Dendritic cell treated with granulocyte-macrophage colony-stimulating factor and Interleukin-4, amounts not matched to agents 40 ng/mL and 50 ng/mL, for 4 days (primary cell): ENCODE results near the gene SPARCL1.

Experiments
- H3K27ac Mint-ChIP-seq: one replicate; pipeline ENCODE4 v1.8.0; 2022; ENCODE audit warnings: mild to moderate bottlenecking, mixed read lengths
- H3K27me3 Mint-ChIP-seq: one replicate; pipeline ENCODE4 v1.8.0; 2022; ENCODE audit warnings: mild to moderate bottlenecking, mixed read lengths
- H3K36me3 Mint-ChIP-seq: one replicate; pipeline ENCODE4 v1.8.0; 2022; ENCODE audit warnings: low read depth, mixed read lengths
- H3K4me1 Mint-ChIP-seq: one replicate; pipeline ENCODE4 v1.8.0; 2022; ENCODE audit warnings: low read depth, mixed read lengths
- H3K4me3 Mint-ChIP-seq: one replicate; pipeline ENCODE4 v1.8.0; 2022; ENCODE audit warnings: mild to moderate bottlenecking, moderate library complexity, mixed read lengths
- H3K9me3 Mint-ChIP-seq: one replicate; pipeline ENCODE4 v1.8.0; 2022; ENCODE audit warnings: mixed read lengths
- intact Hi-C: fragments of 100-400 bp; cut with micrococcal nuclease; formaldehyde crosslinking; loops from one replicate; pipeline ENCODE4 v1.15.0; 2022

SPARCL1 gene

GRCh38 chr4:87551361-87551760, 22.2 kb upstream of the SPARCL1 start:
- no peaks in the 10 kb centered on the region for H3K27me3 Mint-ChIP-seq
- intact Hi-C loops: no loop called here
- H3K4me1 Mint-ChIP-seq: peaks cover 5% of the 10 kb centered on the region
- no peaks in the 10 kb centered on the region for H3K9me3 Mint-ChIP-seq
- H3K27ac Mint-ChIP-seq: no peak overlapping the region
- no peak overlapping the region for H3K4me3 Mint-ChIP-seq
- no peaks in the 10 kb centered on the region for H3K36me3 Mint-ChIP-seq

- H3K9me3 Mint-ChIP-seq: no peaks in the 10 kb centered on the region
- intact Hi-C loops: no loop called here
- H3K27ac Mint-ChIP-seq: no peak overlapping the region
- no peak overlapping the region for H3K4me3 Mint-ChIP-seq
- H3K4me1 Mint-ChIP-seq: no peaks in the 10 kb centered on the region
- no peaks in the 10 kb centered on the region for H3K36me3 Mint-ChIP-seq
- no peaks in the 10 kb centered on the region for H3K27me3 Mint-ChIP-seq
Observed at GRCh38 chr4:87547016-87547708, 18.0 kb upstream of the SPARCL1 start.

GRCh38 chr4:87545052-87545451, 15.9 kb upstream of the SPARCL1 start:
- Mint-ChIP-seq H3K27me3 (no peaks in the 10 kb centered on the region), H3K9me3 (no peaks in the 10 kb centered on the region), H3K4me3 (no peak overlapping the region), H3K4me1 (no peaks in the 10 kb centered on the region), H3K27ac (no peak overlapping the region), H3K36me3 (no peaks in the 10 kb centered on the region)
- intact Hi-C loops: no loop called here

- no peaks in the 10 kb centered on the region for H3K36me3 Mint-ChIP-seq
- H3K27me3 Mint-ChIP-seq: no peaks in the 10 kb centered on the region
- H3K4me3 Mint-ChIP-seq: no peak overlapping the region
- intact Hi-C loops: no loop called here
- H3K27ac Mint-ChIP-seq: no peak overlapping the region
- H3K4me1 Mint-ChIP-seq: no peaks in the 10 kb centered on the region
- no peaks in the 10 kb centered on the region for H3K9me3 Mint-ChIP-seq
Observed at GRCh38 chr4:87543835-87544461, 14.8 kb upstream of the SPARCL1 start.

GRCh38 chr4:87542734-87543312, 13.6 kb upstream of the SPARCL1 start:
- Mint-ChIP-seq H3K36me3 (no peaks in the 10 kb centered on the region), H3K27ac (no peak overlapping the region), H3K27me3 (no peaks in the 10 kb centered on the region), H3K4me1 (no peaks in the 10 kb centered on the region), H3K9me3 (no peaks in the 10 kb centered on the region), H3K4me3 (no peak overlapping the region)
- intact Hi-C loops: no loop called here

GRCh38 chr4:87541956-87542709, 13.0 kb upstream of the SPARCL1 start:
- Mint-ChIP-seq H3K4me1 (no peaks in the 10 kb centered on the region), H3K36me3 (no peaks in the 10 kb centered on the region), H3K4me3 (no peak overlapping the region), H3K27ac (no peak overlapping the region), H3K27me3 (no peaks in the 10 kb centered on the region), H3K9me3 (peaks cover 6% of the 10 kb centered on the region)
- intact Hi-C loops: no loop called here

- Mint-ChIP-seq H3K36me3 (no peaks in the 10 kb centered on the region), H3K4me3 (no peak overlapping the region), H3K27ac (no peak overlapping the region), H3K4me1 (no peaks in the 10 kb centered on the region), H3K27me3 (no peaks in the 10 kb centered on the region), H3K9me3 (peaks cover 11% of the 10 kb centered on the region)
- intact Hi-C loops: no loop called here
Observed at GRCh38 chr4:87541521-87541920, 12.3 kb upstream of the SPARCL1 start.

GRCh38 chr4:87540146-87541058, 11.2 kb upstream of the SPARCL1 start:
- no peaks in the 10 kb centered on the region for H3K27me3 Mint-ChIP-seq
- no peaks in the 10 kb centered on the region for H3K4me1 Mint-ChIP-seq
- no peak overlapping the region for H3K4me3 Mint-ChIP-seq
- H3K36me3 Mint-ChIP-seq: no peaks in the 10 kb centered on the region
- intact Hi-C loops: no loop called here
- H3K9me3 Mint-ChIP-seq: peaks cover 11% of the 10 kb centered on the region
- H3K27ac Mint-ChIP-seq: no peak overlapping the region

- H3K27ac Mint-ChIP-seq: no peak overlapping the region
- no peaks in the 10 kb centered on the region for H3K36me3 Mint-ChIP-seq
- no peaks in the 10 kb centered on the region for H3K27me3 Mint-ChIP-seq
- H3K9me3 Mint-ChIP-seq: peaks cover 11% of the 10 kb centered on the region
- intact Hi-C loops: no loop called here
- no peak overlapping the region for H3K4me3 Mint-ChIP-seq
- H3K4me1 Mint-ChIP-seq: no peaks in the 10 kb centered on the region
Observed at GRCh38 chr4:87532907-87533306, 3.7 kb upstream of the SPARCL1 start.

GRCh38 chr4:87532109-87532508, 2.9 kb upstream of the SPARCL1 start:
- H3K36me3 Mint-ChIP-seq: no peaks in the 10 kb centered on the region
- H3K27me3 Mint-ChIP-seq: no peaks in the 10 kb centered on the region
- H3K4me1 Mint-ChIP-seq: no peaks in the 10 kb centered on the region
- H3K27ac Mint-ChIP-seq: no peak overlapping the region
- peaks cover 4% of the 10 kb centered on the region for H3K9me3 Mint-ChIP-seq
- intact Hi-C loops: no loop called here
- no peak overlapping the region for H3K4me3 Mint-ChIP-seq

GRCh38 chr4:87531621-87532020, 2.4 kb upstream of the SPARCL1 start:
- H3K4me1 Mint-ChIP-seq: no peaks in the 10 kb centered on the region
- no peaks in the 10 kb centered on the region for H3K27me3 Mint-ChIP-seq
- H3K4me3 Mint-ChIP-seq: no peak overlapping the region

GRCh38 chr4:87530868-87531267, 1.7 kb upstream of the SPARCL1 start:
- Mint-ChIP-seq H3K27ac (no peak overlapping the region), H3K4me1 (no peaks in the 10 kb centered on the region), H3K36me3 (no peaks in the 10 kb centered on the region), H3K4me3 (no peak overlapping the region), H3K27me3 (no peaks in the 10 kb centered on the region), H3K9me3 (no peaks in the 10 kb centered on the region)
- intact Hi-C loops: no loop called here

More at GRCh38 chr4:87531621-87532020, 2.4 kb upstream of the SPARCL1 start:
- H3K27ac Mint-ChIP-seq: no peak overlapping the region
- no peaks in the 10 kb centered on the region for H3K9me3 Mint-ChIP-seq
- no peaks in the 10 kb centered on the region for H3K36me3 Mint-ChIP-seq
- intact Hi-C loops: no loop called here

- intact Hi-C loops: no loop called here
- Mint-ChIP-seq H3K36me3 (no peaks in the 10 kb centered on the region), H3K4me3 (no peak overlapping the region), H3K27ac (no peak overlapping the region), H3K27me3 (no peaks in the 10 kb centered on the region), H3K9me3 (no peaks in the 10 kb centered on the region), H3K4me1 (no peaks in the 10 kb centered on the region)
Observed at GRCh38 chr4:87530229-87530628, 1.1 kb upstream of the SPARCL1 start.
